ENCODE results near the gene ANKMY1. TPM values are rescaled to one million over a fixed set of nuclear protein-coding genes. Genes with fewer than 3 reads are reported as not detected.
A peak's percentile ranks its signal among the peaks of the same experiment; 100 is the strongest.
"Not testable (repeated sequence)": the region's sequence is repeated elsewhere in the genome, so short reads cannot be mapped to it uniquely, and the experiment has no call there.

The ANKMY1 gene
- total and polyA plus RNA-seq, 7 experiments from 2014 or later, result 7.7 to 83.4 (median 34.8) TPM

DNA sequence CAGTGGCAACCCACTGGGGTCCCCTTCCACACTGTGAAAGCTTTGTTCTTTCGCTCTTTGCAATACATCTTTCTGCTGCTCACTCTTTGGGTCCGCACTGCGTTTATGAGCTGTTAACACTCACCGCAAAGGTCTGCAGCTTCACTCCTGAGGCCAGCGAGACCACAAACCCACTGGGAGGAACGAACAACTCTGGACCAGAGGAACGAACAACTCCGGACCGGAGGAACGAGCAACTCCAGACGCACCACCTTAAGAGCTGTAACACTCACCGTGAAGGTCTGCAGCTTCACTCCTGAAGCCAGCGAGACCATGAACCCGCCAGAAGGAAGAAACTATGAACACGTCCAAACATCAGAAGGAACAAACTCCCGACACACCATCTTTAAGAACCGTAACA is 18.7 kb downstream of the ANKMY1 start:
- H3K27ac Mint-ChIP-seq, result peak overlapping the region in 1 of 9 donors; percentile 46
- CTCF ChIA-PET, result not testable (repeated sequence)
- H3K36me3 ChIP-seq (ENCODE audit: control insufficient read depth in 2 of 3, insufficient read depth in 3 of 3, low read length in 3 of 3), result peaks cover 5 to 26% (median 10%) of the 10 kb centered on the region in 3 experiments

GRCh38 chr2:240538031-240538780 is 19.6 kb downstream of the ANKMY1 start:
- no peaks in the 10 kb centered on the region for H3K27me3 Mint-ChIP-seq
- POLR2A ChIA-PET, result interaction anchor here (1.2 kb wide), 2 partner anchors 27 to 28 kb away, joined by 3 read pairs; no protein-coding TSS in a partner anchor
- no peak for ATAC-seq

More for the DNA sequence above, 18.7 kb downstream of the ANKMY1 start:
- ATAC-seq; H3K4me3 ChIP-seq (ENCODE audit: low read length); H3K27me3 Mint-ChIP-seq; H3K9me3 Mint-ChIP-seq; H3K4me1 ChIP-seq (ENCODE audit: control insufficient read depth in 2 of 2, insufficient read depth in 2 of 2, low read length in 2 of 2); H3K9me3 ChIP-seq (ENCODE audit: control insufficient read depth in 2 of 3, low read length in 3 of 3); intact Hi-C loops (cut with micrococcal nuclease); DNase-seq; H3K4me3 Mint-ChIP-seq; H3K27me3 ChIP-seq (ENCODE audit: control insufficient read depth in 2 of 2, insufficient read depth in 2 of 2, low read length in 2 of 2); H3K27ac ChIP-seq (ENCODE audit: low read depth, low read length): not testable (repeated sequence)
- peaks cover 4 to 23% (median 11%) of the 10 kb centered on the region in 7 donors for H3K4me1 Mint-ChIP-seq
- peaks cover 17 to 63% (median 59%) of the 10 kb centered on the region in 5 donors for H3K36me3 Mint-ChIP-seq
- POLR2A ChIA-PET, result interaction anchor here (1.2 kb wide), 1 partner anchor 28 kb away, joined by 3 read pairs; no protein-coding TSS in a partner anchor

GRCh38 chr2:240532031-240532775 is 25.6 kb downstream of the ANKMY1 start:
- Histone ChIP-seq H3K27me3 (ENCODE audit: control insufficient read depth in 2 of 2, insufficient read depth in 2 of 2, low read length in 2 of 2) (no peaks in the 10 kb centered on the region), H3K27ac (ENCODE audit: low read depth, low read length) (no peak overlapping the region), H3K9me3 (ENCODE audit: control insufficient read depth in 2 of 3, low read length in 3 of 3) (peaks cover 0 to 14% (median 0%) of the 10 kb centered on the region in 3 experiments), H3K4me3 (ENCODE audit: low read length) (no peak overlapping the region), H3K4me1 (ENCODE audit: control insufficient read depth in 2 of 2, insufficient read depth in 2 of 2, low read length in 2 of 2) (no peaks in the 10 kb centered on the region), H3K36me3 (ENCODE audit: control insufficient read depth in 2 of 3, insufficient read depth in 3 of 3, low read length in 3 of 3) (peaks cover 0 to 19% (median 0%) of the 10 kb centered on the region in 3 experiments)
- DNase-seq (no peak), ATAC-seq (no peak)
- H3K9me3 Mint-ChIP-seq, result peaks cover 7 to 37% (median 21%) of the 10 kb centered on the region in 11 donors
- H3K27ac Mint-ChIP-seq, result no peak overlapping the region
- peaks cover 36 to 84% (median 74%) of the 10 kb centered on the region in 5 donors for H3K36me3 Mint-ChIP-seq
- H3K4me1 Mint-ChIP-seq, result peaks cover 0 to 11% (median 3%) of the 10 kb centered on the region in 7 donors
- no peaks in the 10 kb centered on the region for H3K27me3 Mint-ChIP-seq
- POLR2A ChIA-PET, result no interaction called here
- H3K4me3 Mint-ChIP-seq, result no peak overlapping the region
- CTCF ChIA-PET, result no interaction called here
- intact Hi-C loops (cut with micrococcal nuclease), result no loop called here

More at GRCh38 chr2:240538031-240538780, 19.6 kb downstream of the ANKMY1 start:
- Histone ChIP-seq H3K9me3 (ENCODE audit: control insufficient read depth in 2 of 3, low read length in 3 of 3) (no peaks in the 10 kb centered on the region), H3K27ac (ENCODE audit: low read depth, low read length) (no peak overlapping the region), H3K4me1 (ENCODE audit: control insufficient read depth in 2 of 2, insufficient read depth in 2 of 2, low read length in 2 of 2) (no peaks in the 10 kb centered on the region), H3K27me3 (ENCODE audit: control insufficient read depth in 2 of 2, insufficient read depth in 2 of 2, low read length in 2 of 2) (no peaks in the 10 kb centered on the region), H3K36me3 (ENCODE audit: control insufficient read depth in 2 of 3, insufficient read depth in 3 of 3, low read length in 3 of 3) (peaks cover 5 to 26% (median 10%) of the 10 kb centered on the region in 3 experiments), H3K4me3 (ENCODE audit: low read length) (no peak overlapping the region)
- no peak overlapping the region for H3K27ac Mint-ChIP-seq
- CTCF ChIA-PET, result no interaction called here
- no peak for DNase-seq
- H3K9me3 Mint-ChIP-seq, result peaks cover 0 to 5% (median 4%) of the 10 kb centered on the region in 11 donors
- peaks cover 21 to 67% (median 62%) of the 10 kb centered on the region in 5 donors for H3K36me3 Mint-ChIP-seq
- intact Hi-C loops (cut with micrococcal nuclease), result no loop called here
- H3K4me1 Mint-ChIP-seq, result peaks cover 4 to 21% (median 10%) of the 10 kb centered on the region in 7 donors
- no peak overlapping the region for H3K4me3 Mint-ChIP-seq

DNA sequence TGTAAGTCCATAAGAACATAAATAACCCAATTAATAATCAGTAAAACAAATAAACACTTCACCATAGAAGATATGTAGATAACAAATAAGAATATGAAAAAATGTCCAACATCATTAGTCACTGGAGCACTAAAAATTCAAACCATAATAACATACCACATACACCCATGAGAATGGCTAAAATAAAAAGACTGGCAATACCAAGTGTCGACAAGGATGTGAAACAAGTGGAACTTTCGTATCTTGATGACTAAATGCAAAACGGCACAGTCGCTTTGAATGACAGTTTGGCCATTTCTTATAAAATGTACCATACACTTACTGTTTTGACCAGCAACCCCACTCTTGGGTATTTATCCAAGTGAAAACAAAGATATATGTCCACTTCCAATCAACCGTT is 26.8 kb downstream of the ANKMY1 start:
- intact Hi-C loops (cut with micrococcal nuclease), result no loop called here
- CTCF ChIA-PET, result no interaction called here
- ATAC-seq, result no peak
- Histone ChIP-seq H3K4me1 (ENCODE audit: control insufficient read depth in 2 of 2, insufficient read depth in 2 of 2, low read length in 2 of 2) (no peaks in the 10 kb centered on the region), H3K9me3 (ENCODE audit: control insufficient read depth in 2 of 3, low read length in 3 of 3) (peaks cover 0 to 14% (median 0%) of the 10 kb centered on the region in 3 experiments), H3K27ac (ENCODE audit: low read depth, low read length) (no peak overlapping the region), H3K27me3 (ENCODE audit: control insufficient read depth in 2 of 2, insufficient read depth in 2 of 2, low read length in 2 of 2) (no peaks in the 10 kb centered on the region), H3K4me3 (ENCODE audit: low read length) (no peak overlapping the region), H3K36me3 (ENCODE audit: control insufficient read depth in 2 of 3, insufficient read depth in 3 of 3, low read length in 3 of 3) (peaks cover 0 to 19% (median 0%) of the 10 kb centered on the region in 3 experiments)
- no peak for DNase-seq
- peaks cover 38 to 88% (median 79%) of the 10 kb centered on the region in 5 donors for H3K36me3 Mint-ChIP-seq
- no peak overlapping the region for H3K4me3 Mint-ChIP-seq
- POLR2A ChIA-PET, result no interaction called here
- H3K27ac Mint-ChIP-seq, result no peak overlapping the region
- H3K9me3 Mint-ChIP-seq, result peaks cover 7 to 46% (median 22%) of the 10 kb centered on the region in 11 donors
- H3K4me1 Mint-ChIP-seq, result peaks cover 0 to 11% (median 4%) of the 10 kb centered on the region in 7 donors
- no peaks in the 10 kb centered on the region for H3K27me3 Mint-ChIP-seq

DNA sequence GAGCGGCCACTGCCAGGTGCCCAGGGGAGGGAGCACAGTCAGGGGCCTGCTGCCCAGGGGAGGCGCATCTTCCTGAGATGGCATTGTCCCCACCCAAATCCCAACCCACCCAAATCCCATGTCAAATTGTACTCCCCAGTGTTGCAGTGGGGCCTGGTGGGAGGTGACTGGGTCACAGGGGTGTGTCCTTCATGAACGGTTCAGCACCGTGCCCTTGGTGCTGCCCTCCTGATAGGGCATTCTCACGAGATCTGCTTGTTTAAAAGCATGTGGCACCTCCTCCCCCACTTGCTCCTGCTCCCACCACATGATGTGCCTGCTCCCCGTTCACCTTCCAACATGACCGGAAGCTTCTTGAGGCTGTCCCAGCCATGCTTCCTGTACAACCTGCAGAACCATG is 27.6 kb downstream of the ANKMY1 start:
- Histone ChIP-seq H3K9me3 (ENCODE audit: control insufficient read depth in 2 of 3, low read length in 3 of 3) (peaks cover 0 to 14% (median 0%) of the 10 kb centered on the region in 3 experiments), H3K36me3 (ENCODE audit: control insufficient read depth in 2 of 3, insufficient read depth in 3 of 3, low read length in 3 of 3) (peaks cover 0 to 26% (median 0%) of the 10 kb centered on the region in 3 experiments), H3K27ac (ENCODE audit: low read depth, low read length) (no peak overlapping the region), H3K4me3 (ENCODE audit: low read length) (no peak overlapping the region), H3K27me3 (ENCODE audit: control insufficient read depth in 2 of 2, insufficient read depth in 2 of 2, low read length in 2 of 2) (no peaks in the 10 kb centered on the region), H3K4me1 (ENCODE audit: control insufficient read depth in 2 of 2, insufficient read depth in 2 of 2, low read length in 2 of 2) (no peaks in the 10 kb centered on the region)
- Mint-ChIP-seq H3K36me3 (peaks cover 39 to 85% (median 76%) of the 10 kb centered on the region in 5 donors), H3K4me1 (peaks cover 0 to 11% (median 4%) of the 10 kb centered on the region in 7 donors), H3K9me3 (peaks cover 7 to 50% (median 22%) of the 10 kb centered on the region in 11 donors), H3K27me3 (no peaks in the 10 kb centered on the region), H3K27ac (no peak overlapping the region), H3K4me3 (no peak overlapping the region)
- POLR2A ChIA-PET, result no interaction called here
- CTCF ChIA-PET, result no interaction called here
- DNase-seq (no peak), ATAC-seq (no peak)
- intact Hi-C loops (cut with micrococcal nuclease), result no loop called here

- Mint-ChIP-seq H3K9me3 (peaks cover 7 to 55% (median 24%) of the 10 kb centered on the region in 11 donors), H3K4me3 (peak overlapping the region in 1 of 10 donors; percentile 29), H3K36me3 (peaks cover 44 to 85% (median 76%) of the 10 kb centered on the region in 5 donors), H3K27me3 (no peaks in the 10 kb centered on the region), H3K4me1 (peaks cover 0 to 11% (median 4%) of the 10 kb centered on the region in 7 donors), H3K27ac (peak overlapping the region in 2 of 9 donors; percentile 38 to 51)
- Histone ChIP-seq H3K4me3 (ENCODE audit: low read length) (no peak overlapping the region), H3K4me1 (ENCODE audit: control insufficient read depth in 2 of 2, insufficient read depth in 2 of 2, low read length in 2 of 2) (no peaks in the 10 kb centered on the region), H3K36me3 (ENCODE audit: control insufficient read depth in 2 of 3, insufficient read depth in 3 of 3, low read length in 3 of 3) (peaks cover 0 to 30% (median 0%) of the 10 kb centered on the region in 3 experiments), H3K27me3 (ENCODE audit: control insufficient read depth in 2 of 2, insufficient read depth in 2 of 2, low read length in 2 of 2) (no peaks in the 10 kb centered on the region), H3K27ac (ENCODE audit: low read depth, low read length) (no peak overlapping the region), H3K9me3 (ENCODE audit: control insufficient read depth in 2 of 3, low read length in 3 of 3) (peaks cover 0 to 14% (median 0%) of the 10 kb centered on the region in 3 experiments)
- ChIA-PET CTCF (no interaction called here), POLR2A (no interaction called here)
- no peak for ATAC-seq
- no peak for DNase-seq
- intact Hi-C loops (cut with micrococcal nuclease), result no loop called here
Observed at GRCh38 chr2:240529344-240529999, 28.3 kb downstream of the ANKMY1 start.

Measured in naive thymus-derived CD4-positive, alpha-beta T cell (primary cell).